HEK293 (cell line): Measurements from ENCODE around the gene IL4R.

ENCODE experiments used
- CTCF ChIA-PET: fragments of 350-600 bp; formaldehyde crosslinking; extraction: SDS; loops from one replicate; lab custom pipeline; 2021; ENCODE audit warnings: antibody characterized with exemption; lab: Yijun Ruan, JAX
- POLR2A ChIA-PET: fragments of 300-600 bp; formaldehyde crosslinking; extraction: SDS; loops from one replicate; lab custom pipeline; 2020; ENCODE audit warnings: antibody characterized with exemption, inconsistent platforms; lab: Yijun Ruan, JAX
- H3K27ac ChIP-seq: fragments of 200-500 bp; sonication (Bioruptor generic); 2 replicates; pipeline ENCODE4 v1.5.1; 2014; ENCODE audit warnings: low read depth, low read length, control low read depth, inconsistent platforms; ENCODE audit errors: extremely low read depth
- H3K36me3 ChIP-seq, 2 experiments: fragments of 200-500 bp in 1 of 2; sonication (Bioruptor generic) in 1 of 2; 1 replicate in 1 of 2; 2 replicates in 1 of 2; pipeline ENCODE4 v1.5.1; 2014 to 2017; ENCODE audit warnings: inconsistent platforms in 2 of 2, low read length in 2 of 2; ENCODE audit not compliant: control insufficient read depth in 2 of 2, insufficient read depth in 1 of 2
- H3K4me1 ChIP-seq: fragments of 200-500 bp; sonication (Bioruptor generic); 2 replicates; pipeline ENCODE4 v1.5.1; 2014; ENCODE audit warnings: mild to moderate bottlenecking, low read length, inconsistent platforms; ENCODE audit not compliant: control insufficient read depth, insufficient read depth
- H3K4me3 ChIP-seq: 2 replicates; pipeline ENCODE4 v1.5.1; 2011; ENCODE audit warnings: low read depth, mild to moderate bottlenecking, control low read depth, low read length, moderate library complexity
- H3K9me3 ChIP-seq: fragments of 200-500 bp; sonication (Bioruptor generic); 2 replicates; pipeline ENCODE4 v1.5.1; 2014; ENCODE audit warnings: low read depth, low read length, inconsistent platforms; ENCODE audit not compliant: control insufficient read depth, insufficient read depth
- EGR2 ChIP-seq: fragments of 450-650 bp; formaldehyde crosslinking; IDR thresholded peaks from 2 replicates; pipeline ENCODE4 v1.5.1; 2016; ENCODE audit warnings: low read depth, missing biosample characterization, missing genetic modification characterization
- HIC1 ChIP-seq: fragments of 450-650 bp; formaldehyde crosslinking; IDR thresholded peaks from 2 replicates; pipeline ENCODE4 v1.5.1; 2016; ENCODE audit warnings: missing biosample characterization, missing genetic modification characterization
- RBAK ChIP-seq: fragments of 450-650 bp; formaldehyde crosslinking; IDR thresholded peaks from 2 replicates; pipeline ENCODE4 v1.5.1; 2016; ENCODE audit warnings: missing biosample characterization, missing genetic modification characterization
- SP2 ChIP-seq: fragments of 450-650 bp; formaldehyde crosslinking; IDR thresholded peaks from 2 replicates; pipeline ENCODE4 v1.5.1; 2016; ENCODE audit warnings: missing biosample characterization, missing genetic modification characterization
- TRIM28 ChIP-seq: IDR thresholded peaks from 2 replicates; pipeline ENCODE4 v1.6.1; 2011; ENCODE audit warnings: low read length, control low read depth, borderline replicate concordance
- ZFHX2 ChIP-seq: fragments of 450-650 bp; formaldehyde crosslinking; conservative IDR thresholded peaks from 2 replicates; pipeline ENCODE4 v1.5.1; 2016; ENCODE audit warnings: missing biosample characterization, missing genetic modification characterization
- ZIC2 ChIP-seq: fragments of 450-650 bp; formaldehyde crosslinking; IDR thresholded peaks from 2 replicates; pipeline ENCODE4 v1.5.1; 2016; ENCODE audit warnings: missing biosample characterization, missing genetic modification characterization
- ZNF23 ChIP-seq: fragments of 450-650 bp; formaldehyde crosslinking; IDR thresholded peaks from 2 replicates; pipeline ENCODE4 v1.5.1; 2016; ENCODE audit warnings: missing biosample characterization, missing genetic modification characterization, borderline replicate concordance
- ZNF24 ChIP-seq: fragments of 450-650 bp; formaldehyde crosslinking; IDR thresholded peaks from 2 replicates; pipeline ENCODE4 v1.5.1; 2016; ENCODE audit warnings: missing biosample characterization, missing genetic modification characterization
- ZNF280D ChIP-seq: fragments of 450-650 bp; formaldehyde crosslinking; IDR thresholded peaks from 2 replicates; pipeline ENCODE4 v1.5.1; 2016; ENCODE audit warnings: missing biosample characterization, missing genetic modification characterization
- ZNF391 ChIP-seq: fragments of 450-650 bp; formaldehyde crosslinking; IDR thresholded peaks from 2 replicates; pipeline ENCODE4 v1.5.1; 2016; ENCODE audit warnings: low read depth, missing biosample characterization, missing genetic modification characterization, borderline replicate concordance
- ZNF501 ChIP-seq: fragments of 450-650 bp; formaldehyde crosslinking; IDR thresholded peaks from 2 replicates; pipeline ENCODE4 v1.5.1; 2016; ENCODE audit warnings: missing biosample characterization, missing genetic modification characterization
- ZNF596 ChIP-seq: fragments of 450-650 bp; IDR thresholded peaks from 2 replicates; pipeline ENCODE4 v1.5.0; 2018; ENCODE audit warnings: missing biosample characterization, mild to moderate bottlenecking, missing genetic modification characterization, moderate library complexity
- ZNF623 ChIP-seq: fragments of 450-650 bp; formaldehyde crosslinking; IDR thresholded peaks from 2 replicates; pipeline ENCODE4 v1.5.1; 2016; ENCODE audit warnings: missing biosample characterization, missing genetic modification characterization
- ZNF692 ChIP-seq: fragments of 450-650 bp; formaldehyde crosslinking; IDR thresholded peaks from 2 replicates; pipeline ENCODE4 v1.5.1; 2016; ENCODE audit warnings: missing biosample characterization, missing genetic modification characterization
- ZNF707 ChIP-seq: fragments of 450-650 bp; formaldehyde crosslinking; IDR thresholded peaks from 2 replicates; pipeline ENCODE4 v1.5.1; 2016; ENCODE audit warnings: missing biosample characterization, missing genetic modification characterization
- ZNF830 ChIP-seq: fragments of 450-650 bp; IDR thresholded peaks from 2 replicates; pipeline ENCODE4 v1.5.0; 2018; ENCODE audit warnings: missing biosample characterization, missing genetic modification characterization, low read depth, mild to moderate bottlenecking, moderate library complexity
- ZSCAN23 ChIP-seq: fragments of 450-650 bp; formaldehyde crosslinking; IDR thresholded peaks from 2 replicates; pipeline ENCODE4 v1.5.1; 2016; ENCODE audit warnings: missing biosample characterization, missing genetic modification characterization
- TF ChIP-seq, protein P1 (sequence below): fragments of 450-650 bp; formaldehyde crosslinking; IDR thresholded peaks from 2 replicates; pipeline ENCODE4 v1.5.1; 2016; ENCODE audit warnings: missing biosample characterization, missing genetic modification characterization
- TF ChIP-seq, protein P2 (sequence below): fragments of 450-650 bp; IDR thresholded peaks from 2 replicates; pipeline ENCODE4 v1.5.1; 2018; ENCODE audit warnings: missing biosample characterization, missing genetic modification characterization

IL4R gene

GRCh38 chr16:27401768-27402568 lies 88.2 kb downstream of the IL4R start, which contains the start of gene IL21R:
Gene IL21R (plus strand): TSS chr16:27402174. CDS start chr16:27430072, 27,898 bp downstream.
- Histone ChIP-seq H3K4me1 (no peaks in the 10 kb centered on the region), H3K36me3 (no peaks in the 10 kb centered on the region), H3K4me3 (no peak within 1 kb of the TSS), H3K9me3 (no peaks in the 10 kb centered on the region), H3K27ac (no peak within 1 kb of the TSS)
- TF ChIP-seq ZNF623 (tag by site-specific recombination): no peak
- peak; percentile 21; the same call in 1 of the 2 replicates for TF ChIP-seq EGR2 (tag by site-specific recombination)
- no peak for TF ChIP-seq ZFHX2 (tag by site-specific recombination)
- TF ChIP-seq ZNF24 (tag by site-specific recombination): no peak
- peak; percentile 42 for TF ChIP-seq ZIC2
- TF ChIP-seq ZNF23: no peak
- TF ChIP-seq ZNF692: no peak
- no peak for TF ChIP-seq ZNF391 (tag by site-specific recombination)
- no peak for TF ChIP-seq HIC1 (tag by site-specific recombination)
- TF ChIP-seq, protein P1, sequence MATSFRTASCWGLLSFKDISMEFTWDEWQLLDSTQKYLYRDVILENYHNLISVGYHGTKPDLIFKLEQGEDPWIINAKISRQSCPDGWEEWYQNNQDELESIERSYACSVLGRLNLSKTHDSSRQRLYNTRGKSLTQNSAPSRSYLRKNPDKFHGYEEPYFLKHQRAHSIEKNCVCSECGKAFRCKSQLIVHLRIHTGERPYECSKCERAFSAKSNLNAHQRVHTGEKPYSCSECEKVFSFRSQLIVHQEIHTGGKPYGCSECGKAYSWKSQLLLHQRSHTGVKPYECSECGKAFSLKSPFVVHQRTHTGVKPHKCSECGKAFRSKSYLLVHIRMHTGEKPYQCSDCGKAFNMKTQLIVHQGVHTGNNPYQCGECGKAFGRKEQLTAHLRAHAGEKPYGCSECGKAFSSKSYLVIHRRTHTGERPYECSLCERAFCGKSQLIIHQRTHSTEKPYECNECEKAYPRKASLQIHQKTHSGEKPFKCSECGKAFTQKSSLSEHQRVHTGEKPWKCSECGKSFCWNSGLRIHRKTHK: no peak
- TF ChIP-seq SP2 (tag by site-specific recombination): 0 out of 2 replicates have a peak, but pooled peaks have one; percentile 10
- TF ChIP-seq ZNF830 (tag by site-specific recombination): no peak
- TF ChIP-seq, protein P2, sequence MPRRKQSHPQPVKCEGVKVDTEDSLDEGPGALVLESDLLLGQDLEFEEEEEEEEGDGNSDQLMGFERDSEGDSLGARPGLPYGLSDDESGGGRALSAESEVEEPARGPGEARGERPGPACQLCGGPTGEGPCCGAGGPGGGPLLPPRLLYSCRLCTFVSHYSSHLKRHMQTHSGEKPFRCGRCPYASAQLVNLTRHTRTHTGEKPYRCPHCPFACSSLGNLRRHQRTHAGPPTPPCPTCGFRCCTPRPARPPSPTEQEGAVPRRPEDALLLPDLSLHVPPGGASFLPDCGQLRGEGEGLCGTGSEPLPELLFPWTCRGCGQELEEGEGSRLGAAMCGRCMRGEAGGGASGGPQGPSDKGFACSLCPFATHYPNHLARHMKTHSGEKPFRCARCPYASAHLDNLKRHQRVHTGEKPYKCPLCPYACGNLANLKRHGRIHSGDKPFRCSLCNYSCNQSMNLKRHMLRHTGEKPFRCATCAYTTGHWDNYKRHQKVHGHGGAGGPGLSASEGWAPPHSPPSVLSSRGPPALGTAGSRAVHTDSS (tag by site-specific recombination): 0 out of 2 replicates have a peak, but pooled peaks have one; percentile 40
- TF ChIP-seq ZSCAN23 (tag by site-specific recombination): no peak
- ChIA-PET POLR2A (no interaction called here), CTCF (interaction anchor here (1.2 to 1.7 kb wide), 3 partner anchors 15 to 222 kb away, joined by 3 to 4 read pairs (median 4); no protein-coding TSS in a partner anchor)

DNA sequence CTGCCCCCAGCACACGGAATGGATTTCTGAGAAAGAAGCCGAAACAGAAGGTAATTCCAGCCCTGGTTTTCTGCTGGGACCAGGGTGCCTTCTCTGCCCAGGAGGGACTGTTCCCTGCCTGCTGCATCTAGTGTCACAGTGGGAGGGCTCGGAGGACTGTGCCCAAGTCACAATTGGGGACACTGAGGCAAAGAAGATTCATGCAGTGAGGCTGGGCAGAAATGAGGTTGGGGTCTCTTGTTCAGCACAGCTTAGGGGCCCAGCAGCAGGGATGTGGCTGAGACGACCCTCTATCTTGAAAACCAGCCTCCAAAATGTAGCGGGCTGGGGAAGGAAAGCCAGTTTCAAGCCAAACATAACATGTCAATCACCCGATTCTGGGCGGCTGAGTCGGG lies 88.8 kb downstream of the IL4R start:
- Histone ChIP-seq H3K4me3 (no peak overlapping the region), H3K27ac (no peak overlapping the region), H3K4me1 (no peaks in the 10 kb centered on the region), H3K36me3 (no peaks in the 10 kb centered on the region), H3K9me3 (no peaks in the 10 kb centered on the region)
- ChIA-PET CTCF (no interaction called here), POLR2A (no interaction called here)
- TF ChIP-seq RBAK (tag by site-specific recombination) (no peak), ZNF280D (tag by site-specific recombination) (no peak), TRIM28 (no peak), ZNF707 (no peak), ZNF596 (tag by site-specific recombination) (no peak), ZNF501 (tag by site-specific recombination) (no peak)
